ENCODE results near the gene PREX1. TPM values are rescaled to one million over a fixed set of nuclear protein-coding genes. Genes with fewer than 3 reads are reported as not detected.

The PREX1 gene
- total RNA-seq, 1 experiment from 2014 or later: 20.0 TPM

DNA sequence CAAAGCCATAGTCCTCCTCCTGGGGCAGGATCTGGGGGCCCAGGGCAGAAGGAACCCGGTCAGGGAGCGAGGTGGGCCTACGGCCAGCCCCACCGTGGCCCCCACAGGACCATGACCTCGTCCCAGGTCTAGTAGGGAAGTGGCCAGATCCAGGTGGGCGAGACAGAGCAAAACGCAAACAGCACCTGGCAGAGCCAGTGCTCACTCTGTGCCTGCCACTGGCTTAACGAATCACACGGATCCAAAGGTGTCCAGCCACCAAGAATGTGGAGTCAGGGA is 169.7 kb downstream of the PREX1 start:
- Histone ChIP-seq H3K36me3 (ENCODE audit: control insufficient read depth, insufficient read depth, low read length) (no peaks in the 10 kb centered on the region), H3K27ac (ENCODE audit: low read length) (no peak overlapping the region), H3K4me3 (ENCODE audit: low read depth in 2 of 2, low read length in 2 of 2) (no peak overlapping the region), H3K9me3 (ENCODE audit: control insufficient read depth, insufficient read depth, low read depth, low read length) (no peaks in the 10 kb centered on the region; the same call in 1 of the 2 replicates), H3K27me3 (ENCODE audit: control insufficient read depth, insufficient read depth, low read length) (no peaks in the 10 kb centered on the region), H3K4me1 (ENCODE audit: control insufficient read depth, insufficient read depth, low read length) (no peaks in the 10 kb centered on the region)
- CTCF ChIA-PET: interaction anchor here (0.6 to 2.4 kb wide), 9 partner anchors 14 to 300 kb away, joined by 3 to 35 read pairs (median 4); partner anchors contain the start of gene ARFGEF2
- ATAC-seq (no peak), DNase-seq (ENCODE audit: low read depth, low spot score) (no peak)
- POLR2A ChIA-PET: no interaction called here
- intact Hi-C loops (cut with micrococcal nuclease; ENCODE audit: unreplicated experiment) (loop anchor here (5.0 kb wide), 1 partner anchor 169 kb away; the partner anchor contains the start of gene PREX1), in situ Hi-C loops (cut with HindIII; ENCODE audit: low pct_unique_long_range_greater_than_20kb, low sequenced_read_pairs) (no loop called here)
- TF ChIP-seq TCF7L2 (IDR thresholded peaks at IDR 0.05; ENCODE audit: low read depth, low read length): no peak
- no TSS peak for BruUV-seq (replicated peaks)

DNA sequence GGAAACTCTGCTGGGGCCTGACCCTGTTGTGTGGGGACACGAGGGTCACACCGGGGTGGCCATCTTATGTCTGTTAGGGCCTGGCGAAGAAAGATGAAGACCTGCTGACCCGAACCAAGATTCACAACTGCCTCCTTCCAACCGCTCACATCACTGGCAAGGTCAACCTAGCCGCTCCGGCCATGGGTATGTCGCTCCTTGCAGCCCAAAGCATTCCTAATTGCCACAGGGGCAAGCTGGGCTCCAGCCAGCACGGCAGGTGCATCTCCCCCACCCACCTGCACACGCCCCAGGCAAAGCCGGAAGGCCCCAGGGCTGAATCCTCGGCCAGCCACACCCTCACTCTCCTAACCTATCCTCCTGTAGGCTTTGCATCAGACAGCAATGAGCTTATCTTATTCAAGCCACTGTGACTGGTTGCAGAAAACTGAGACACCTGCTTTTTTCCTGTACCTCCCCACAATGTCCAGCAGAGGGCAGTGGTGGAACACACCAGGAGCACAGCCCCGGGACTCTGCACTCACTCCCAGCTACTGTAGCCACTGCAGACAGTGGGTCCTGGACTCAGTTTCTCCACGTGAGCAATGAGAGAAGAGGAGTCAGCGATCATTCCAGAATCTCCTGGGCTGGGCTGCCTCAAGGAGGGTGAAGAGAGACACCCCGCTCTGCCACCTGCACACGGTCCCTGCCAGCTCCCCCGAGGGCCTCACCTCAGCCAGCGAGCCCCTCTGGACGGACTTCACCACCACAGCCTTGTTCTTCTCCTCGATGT is 170.2 kb downstream of the PREX1 start:
- no TSS peak for BruUV-seq (replicated peaks)
- intact Hi-C loops (cut with micrococcal nuclease; ENCODE audit: unreplicated experiment) (loop anchor here (1.0 to 5.0 kb wide), 2 partner anchors 170 to 248 kb away; partner anchors contain the start of gene PREX1), in situ Hi-C loops (cut with HindIII; ENCODE audit: low pct_unique_long_range_greater_than_20kb, low sequenced_read_pairs) (no loop called here)
- ChIA-PET CTCF (interaction anchor here (0.5 to 2.4 kb wide), 16 partner anchors 13 to 371 kb away, joined by 3 to 35 read pairs (median 4); partner anchors contain the start of gene ARFGEF2), POLR2A (no interaction called here)
- Histone ChIP-seq H3K9me3 (ENCODE audit: control insufficient read depth, insufficient read depth, low read depth, low read length) (no peaks in the 10 kb centered on the region; the same call in 1 of the 2 replicates), H3K27me3 (ENCODE audit: control insufficient read depth, insufficient read depth, low read length) (no peaks in the 10 kb centered on the region), H3K4me1 (ENCODE audit: control insufficient read depth, insufficient read depth, low read length) (no peaks in the 10 kb centered on the region), H3K27ac (ENCODE audit: low read length) (no peak overlapping the region), H3K36me3 (ENCODE audit: control insufficient read depth, insufficient read depth, low read length) (no peaks in the 10 kb centered on the region), H3K4me3 (ENCODE audit: low read depth in 2 of 2, low read length in 2 of 2) (no peak overlapping the region)
- ATAC-seq: peak; percentile 84
- DNase-seq (ENCODE audit: low read depth, low spot score): peak; percentile 70
- TF ChIP-seq POLR2AphosphoS5 (IDR thresholded peaks at IDR 0.05; ENCODE audit: low read depth, low read length): no peak
- no peak for TF ChIP-seq TCF7L2 (IDR thresholded peaks at IDR 0.05; ENCODE audit: low read depth, low read length)
- no peak for TF ChIP-seq SIN3A (IDR thresholded peaks at IDR 0.05; ENCODE audit: borderline replicate concordance, insufficient read depth, low read depth, low read length)
- TF ChIP-seq, protein P1, sequence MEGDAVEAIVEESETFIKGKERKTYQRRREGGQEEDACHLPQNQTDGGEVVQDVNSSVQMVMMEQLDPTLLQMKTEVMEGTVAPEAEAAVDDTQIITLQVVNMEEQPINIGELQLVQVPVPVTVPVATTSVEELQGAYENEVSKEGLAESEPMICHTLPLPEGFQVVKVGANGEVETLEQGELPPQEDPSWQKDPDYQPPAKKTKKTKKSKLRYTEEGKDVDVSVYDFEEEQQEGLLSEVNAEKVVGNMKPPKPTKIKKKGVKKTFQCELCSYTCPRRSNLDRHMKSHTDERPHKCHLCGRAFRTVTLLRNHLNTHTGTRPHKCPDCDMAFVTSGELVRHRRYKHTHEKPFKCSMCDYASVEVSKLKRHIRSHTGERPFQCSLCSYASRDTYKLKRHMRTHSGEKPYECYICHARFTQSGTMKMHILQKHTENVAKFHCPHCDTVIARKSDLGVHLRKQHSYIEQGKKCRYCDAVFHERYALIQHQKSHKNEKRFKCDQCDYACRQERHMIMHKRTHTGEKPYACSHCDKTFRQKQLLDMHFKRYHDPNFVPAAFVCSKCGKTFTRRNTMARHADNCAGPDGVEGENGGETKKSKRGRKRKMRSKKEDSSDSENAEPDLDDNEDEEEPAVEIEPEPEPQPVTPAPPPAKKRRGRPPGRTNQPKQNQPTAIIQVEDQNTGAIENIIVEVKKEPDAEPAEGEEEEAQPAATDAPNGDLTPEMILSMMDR (IDR thresholded peaks at IDR 0.05): peak; percentile 93

DNA sequence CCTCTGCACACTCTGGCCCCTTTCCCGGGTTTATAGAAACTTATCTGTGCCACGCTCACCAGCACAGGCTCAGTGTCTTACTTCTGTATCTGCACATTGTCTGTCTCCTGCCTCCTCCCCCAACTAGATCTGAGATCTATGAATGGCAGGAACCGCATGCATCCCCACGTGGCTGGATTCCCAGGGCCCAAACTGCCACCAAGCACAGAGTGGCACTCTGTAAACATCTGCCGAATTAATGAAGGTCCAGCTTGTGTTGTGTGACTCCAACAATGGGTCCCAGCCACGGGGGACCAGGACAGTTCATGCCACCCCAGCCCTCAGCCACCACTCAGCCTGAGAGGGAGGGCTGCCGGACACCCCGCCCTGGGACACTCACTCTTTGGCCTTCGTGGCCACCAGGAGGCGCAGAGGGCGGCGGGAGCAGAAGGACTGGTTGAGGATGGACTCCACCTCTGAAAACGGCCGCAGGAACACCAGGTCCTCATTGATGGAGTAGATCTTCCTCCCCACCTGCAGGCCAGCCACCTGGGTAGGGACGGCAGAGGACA is 171.1 kb downstream of the PREX1 start:
- ATAC-seq: peak; percentile 88
- no peaks in the 10 kb centered on the region; the same call in 1 of the 2 replicates for H3K9me3 ChIP-seq (ENCODE audit: control insufficient read depth, insufficient read depth, low read depth, low read length)
- no peak for DNase-seq (ENCODE audit: low read depth, low spot score)
- no peak overlapping the region for H3K4me3 ChIP-seq (ENCODE audit: low read depth in 2 of 2, low read length in 2 of 2)
- POLR2A ChIA-PET: no interaction called here
- H3K27ac ChIP-seq (ENCODE audit: low read length): no peak overlapping the region
- intact Hi-C loops (cut with micrococcal nuclease; ENCODE audit: unreplicated experiment): loop anchor here (1.0 to 5.0 kb wide), 2 partner anchors 171 to 249 kb away; partner anchors contain the start of gene PREX1
- no TSS peak for BruUV-seq (replicated peaks)
- H3K36me3 ChIP-seq (ENCODE audit: control insufficient read depth, insufficient read depth, low read length): no peaks in the 10 kb centered on the region
- no peak for TF ChIP-seq SIN3A (IDR thresholded peaks at IDR 0.05; ENCODE audit: borderline replicate concordance, insufficient read depth, low read depth, low read length)
- TF ChIP-seq POLR2AphosphoS5 (IDR thresholded peaks at IDR 0.05; ENCODE audit: low read depth, low read length): no peak
- TF ChIP-seq, protein P2, sequence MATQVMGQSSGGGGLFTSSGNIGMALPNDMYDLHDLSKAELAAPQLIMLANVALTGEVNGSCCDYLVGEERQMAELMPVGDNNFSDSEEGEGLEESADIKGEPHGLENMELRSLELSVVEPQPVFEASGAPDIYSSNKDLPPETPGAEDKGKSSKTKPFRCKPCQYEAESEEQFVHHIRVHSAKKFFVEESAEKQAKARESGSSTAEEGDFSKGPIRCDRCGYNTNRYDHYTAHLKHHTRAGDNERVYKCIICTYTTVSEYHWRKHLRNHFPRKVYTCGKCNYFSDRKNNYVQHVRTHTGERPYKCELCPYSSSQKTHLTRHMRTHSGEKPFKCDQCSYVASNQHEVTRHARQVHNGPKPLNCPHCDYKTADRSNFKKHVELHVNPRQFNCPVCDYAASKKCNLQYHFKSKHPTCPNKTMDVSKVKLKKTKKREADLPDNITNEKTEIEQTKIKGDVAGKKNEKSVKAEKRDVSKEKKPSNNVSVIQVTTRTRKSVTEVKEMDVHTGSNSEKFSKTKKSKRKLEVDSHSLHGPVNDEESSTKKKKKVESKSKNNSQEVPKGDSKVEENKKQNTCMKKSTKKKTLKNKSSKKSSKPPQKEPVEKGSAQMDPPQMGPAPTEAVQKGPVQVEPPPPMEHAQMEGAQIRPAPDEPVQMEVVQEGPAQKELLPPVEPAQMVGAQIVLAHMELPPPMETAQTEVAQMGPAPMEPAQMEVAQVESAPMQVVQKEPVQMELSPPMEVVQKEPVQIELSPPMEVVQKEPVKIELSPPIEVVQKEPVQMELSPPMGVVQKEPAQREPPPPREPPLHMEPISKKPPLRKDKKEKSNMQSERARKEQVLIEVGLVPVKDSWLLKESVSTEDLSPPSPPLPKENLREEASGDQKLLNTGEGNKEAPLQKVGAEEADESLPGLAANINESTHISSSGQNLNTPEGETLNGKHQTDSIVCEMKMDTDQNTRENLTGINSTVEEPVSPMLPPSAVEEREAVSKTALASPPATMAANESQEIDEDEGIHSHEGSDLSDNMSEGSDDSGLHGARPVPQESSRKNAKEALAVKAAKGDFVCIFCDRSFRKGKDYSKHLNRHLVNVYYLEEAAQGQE (IDR thresholded peaks at IDR 0.05; ENCODE audit: insufficient read depth in 1 of 2, low read depth in 2 of 2, low read length in 1 of 2): no peak
- TF ChIP-seq, protein P1 (IDR thresholded peaks at IDR 0.05): no peak; the same call in 1 of the 2 replicates
- no peak for TF ChIP-seq TCF7L2 (IDR thresholded peaks at IDR 0.05; ENCODE audit: low read depth, low read length)
- no peaks in the 10 kb centered on the region for H3K4me1 ChIP-seq (ENCODE audit: control insufficient read depth, insufficient read depth, low read length)
- CTCF ChIA-PET: interaction anchor here (0.6 to 2.4 kb wide), 4 partner anchors 60 to 248 kb away, joined by 3 to 35 read pairs (median 4); no protein-coding TSS in a partner anchor
- no peaks in the 10 kb centered on the region for H3K27me3 ChIP-seq (ENCODE audit: control insufficient read depth, insufficient read depth, low read length)
- in situ Hi-C loops (cut with HindIII; ENCODE audit: low pct_unique_long_range_greater_than_20kb, low sequenced_read_pairs): no loop called here

Data from Panc1 (cell line).